AG08395 (cell line): ENCODE results near the gene KDM5A.

Experiments used
- DNase-seq: peaks from one replicate; pipeline ENCODE4 v3.0.0; 2012; ENCODE audit warnings: mixed read lengths, low spot score

KDM5A gene

DNA sequence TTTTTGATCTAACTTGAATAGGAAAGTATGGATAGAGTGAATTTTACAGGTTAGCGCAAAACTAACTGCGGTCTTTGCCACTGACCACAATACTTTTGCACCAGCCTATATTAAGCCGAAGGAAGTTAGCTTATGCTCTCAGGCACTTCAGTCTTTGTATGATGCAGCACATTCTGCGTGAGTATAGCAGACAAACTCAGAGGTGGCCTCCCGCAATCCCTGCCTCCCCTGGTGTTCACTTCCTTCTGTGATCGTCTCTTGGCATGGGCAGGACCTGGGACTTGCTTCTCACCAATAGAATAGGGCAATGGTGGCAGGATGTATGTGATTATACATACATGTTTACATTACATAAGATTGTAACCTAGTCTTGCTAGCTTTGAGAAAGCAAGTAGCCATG is 116.2 kb downstream of the KDM5A start:
- no peak for DNase-seq

DNA sequence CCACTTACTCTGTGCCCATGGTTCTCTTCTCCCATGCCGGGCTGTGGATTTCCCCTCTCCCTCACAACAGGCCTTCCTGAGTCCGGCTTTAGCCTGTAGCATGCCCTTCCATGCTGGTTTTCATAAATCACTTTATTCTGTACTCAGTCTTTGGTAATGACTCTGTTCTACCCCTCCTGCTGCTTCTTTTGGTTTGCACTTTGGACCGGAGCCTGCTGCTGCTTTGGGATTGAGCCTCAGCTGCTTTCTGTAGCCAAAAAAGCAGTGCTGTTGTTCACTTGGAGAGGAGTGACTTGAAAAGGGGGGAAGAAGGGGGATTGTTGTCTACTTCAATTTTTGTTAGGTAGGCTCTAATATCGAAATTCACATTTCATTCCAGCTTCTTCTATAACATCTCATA is 118.0 kb downstream of the KDM5A start:
- DNase-seq = no peak

- no peak for DNase-seq
These were observed 119.9 kb downstream of the KDM5A start for GRCh38 chr12:269191-269590.

GRCh38 chr12:268483-268840 is 120.7 kb downstream of the KDM5A start:
- DNase-seq = no peak

DNA sequence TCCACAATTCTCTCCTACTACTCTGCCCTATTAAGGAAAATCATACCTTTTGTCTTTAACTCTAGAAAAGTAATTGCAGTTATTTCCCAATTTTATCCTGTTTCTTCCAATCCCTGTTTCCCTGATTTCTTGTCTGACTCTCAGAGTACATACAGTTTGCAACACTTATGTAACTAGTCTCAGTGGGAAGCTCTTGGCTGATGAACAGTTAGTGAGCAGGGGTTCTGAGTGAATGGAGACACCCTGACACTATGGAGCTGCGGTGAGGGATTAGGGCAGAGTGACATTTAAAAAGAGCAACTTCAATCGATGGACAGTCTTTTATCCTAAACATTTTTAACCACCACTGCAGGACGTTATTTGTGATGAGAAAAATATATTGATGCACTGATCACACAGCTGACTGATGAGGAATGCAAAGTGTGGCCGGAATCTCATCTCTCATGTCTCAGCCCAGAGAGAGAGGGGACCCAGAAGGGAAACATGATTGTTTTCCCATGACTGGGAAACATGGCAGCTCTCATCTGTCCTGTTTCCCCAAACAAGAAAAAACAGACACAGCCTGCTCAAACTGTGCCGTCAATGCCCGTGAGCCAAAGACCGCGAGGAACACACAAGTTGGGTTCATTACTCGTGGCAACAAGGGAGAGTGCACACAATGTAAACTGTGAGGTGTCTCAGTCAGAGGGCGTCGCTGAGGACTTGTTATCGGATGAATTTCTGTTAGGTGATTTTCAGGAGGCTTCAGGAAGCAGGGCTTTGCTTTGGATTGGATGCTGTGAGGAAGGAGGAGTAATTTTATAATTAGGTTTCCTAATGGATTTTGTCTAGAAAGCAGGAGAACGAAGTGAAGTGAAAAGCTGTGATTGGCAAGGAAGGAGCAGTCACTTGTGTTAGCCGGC is 121.3 kb downstream of the KDM5A start:
- no peak for DNase-seq

DNA sequence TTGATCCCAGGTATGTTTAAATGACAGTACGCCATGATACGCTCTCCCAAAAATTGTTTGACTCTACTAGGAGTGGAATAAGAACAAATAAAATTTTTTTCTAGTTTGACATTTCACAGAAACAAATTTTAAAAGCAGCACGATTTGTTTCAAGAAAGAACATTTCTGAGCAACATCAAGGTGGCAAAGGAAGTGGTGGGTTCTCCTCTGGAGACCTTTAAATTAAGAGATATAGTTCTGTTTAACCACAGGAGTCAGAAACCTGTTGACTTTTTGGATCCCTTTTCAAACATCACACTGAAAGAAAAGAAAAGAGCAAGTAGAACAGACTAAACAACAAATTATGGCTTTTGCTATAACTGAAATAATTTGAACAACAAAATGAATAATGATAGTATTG is 124.0 kb downstream of the KDM5A start:
- DNase-seq = no peak

GRCh38 chr12:264269-264668 is 124.9 kb downstream of the KDM5A start:
- no peak for DNase-seq

DNA sequence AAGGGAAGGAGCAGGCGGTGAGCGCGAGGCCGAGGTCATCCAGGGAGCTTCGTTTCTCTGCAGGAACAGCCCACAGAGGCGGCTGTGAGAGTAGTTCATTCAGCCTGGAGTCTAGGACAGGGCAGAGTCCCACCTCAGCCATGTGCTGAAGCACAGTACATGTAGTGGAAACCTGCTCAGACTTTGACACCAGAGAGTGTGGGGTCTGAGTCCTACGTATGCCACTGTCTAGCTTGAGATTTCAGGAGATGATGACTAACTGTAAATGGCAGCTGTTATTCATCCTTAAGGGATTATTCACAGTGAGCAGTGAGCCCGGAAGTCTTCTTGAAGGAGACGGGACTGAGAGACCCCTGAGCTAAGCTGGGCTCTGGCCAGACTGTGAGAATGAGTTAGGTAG is 125.5 kb downstream of the KDM5A start:
- no peak for DNase-seq

GRCh38 chr12:262817-263216 is 126.3 kb downstream of the KDM5A start, which contains the start of gene SLC6A13:
Gene SLC6A13 (minus strand): TSS chr12:262836. CDS start chr12:260052, 2,784 bp downstream.
- DNase-seq = no peak

- no peak for DNase-seq
These were observed 127.0 kb downstream of the KDM5A start for GRCh38 chr12:262113-262512.

DNA sequence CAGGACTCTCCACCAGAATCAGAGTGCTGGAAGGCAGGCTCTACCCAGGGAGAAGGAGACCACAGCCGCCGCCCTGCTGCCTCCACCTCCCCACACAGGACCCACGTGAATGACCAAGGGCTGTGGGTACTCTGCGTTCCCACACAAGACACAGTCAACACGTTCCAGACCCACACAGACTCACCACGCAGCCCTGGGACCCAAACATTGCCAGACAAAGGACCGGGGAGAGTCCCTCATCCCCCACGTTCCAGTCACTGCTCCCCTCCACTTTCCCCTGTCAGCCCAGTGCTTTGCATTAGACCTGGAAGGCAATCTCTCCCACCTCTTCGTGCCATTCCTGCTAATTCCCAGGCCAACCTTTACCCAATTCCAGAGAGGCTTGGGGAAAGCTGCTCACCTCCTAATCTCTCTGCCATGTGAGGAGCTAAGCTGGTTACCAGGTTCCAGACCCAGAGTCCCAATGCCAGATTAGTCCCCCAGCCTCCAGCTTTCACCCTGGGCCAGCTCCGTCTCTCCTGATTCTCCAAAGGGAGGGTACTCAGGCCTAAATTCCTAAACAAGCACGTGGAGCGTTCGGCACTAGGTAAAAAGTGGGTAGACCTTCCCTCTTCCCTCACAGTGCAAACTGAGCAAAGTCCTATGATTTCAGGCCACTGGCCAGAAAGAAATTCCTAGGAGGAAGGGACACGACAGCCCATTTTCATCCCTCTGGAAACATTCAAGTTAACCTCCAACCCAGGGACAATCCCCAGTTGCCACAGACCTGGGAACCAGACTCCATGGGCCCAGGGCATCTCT is 131.4 kb downstream of the KDM5A start:
- DNase-seq = no peak

DNA sequence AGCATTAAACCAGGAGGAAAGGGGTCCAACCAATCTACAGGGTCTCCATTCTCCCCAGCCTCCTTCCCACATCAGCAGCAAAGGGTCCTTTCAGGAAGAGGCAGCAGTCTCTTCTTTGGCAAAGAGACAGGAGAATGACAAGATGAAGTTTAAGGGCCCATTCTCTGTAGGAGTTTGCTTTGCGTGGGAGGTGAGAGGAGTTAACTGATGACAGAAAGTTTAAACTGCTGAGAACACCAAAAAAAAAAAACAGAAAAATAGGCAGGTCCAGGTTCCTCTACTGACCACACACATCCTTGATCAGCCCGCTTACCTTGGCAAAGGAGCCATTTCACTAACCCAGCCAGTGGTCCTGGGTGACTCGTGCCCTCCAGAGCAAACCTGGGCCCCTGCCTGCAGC is 132.2 kb downstream of the KDM5A start:
- DNase-seq = no peak

DNA sequence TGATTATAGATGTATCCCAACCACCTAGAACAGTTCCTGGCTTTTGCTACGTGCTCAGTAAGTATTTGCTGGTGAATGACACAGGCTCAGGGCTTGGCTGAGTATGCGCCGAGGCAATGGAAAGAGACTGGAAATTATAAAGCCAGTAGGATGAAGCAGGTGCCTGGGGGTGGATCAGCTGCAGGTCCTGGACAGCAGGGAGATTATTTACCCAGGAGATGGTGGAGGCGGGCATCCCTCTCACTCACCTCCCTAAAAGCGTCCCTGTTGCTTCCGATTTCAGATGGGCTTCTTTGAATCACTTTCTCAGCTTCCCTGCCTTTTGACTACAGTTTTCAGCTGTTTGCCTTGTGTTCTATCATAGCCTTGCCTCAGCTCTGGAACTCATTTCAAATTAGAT is 132.9 kb downstream of the KDM5A start:
- no peak for DNase-seq

- no peak for DNase-seq
These were observed 134.2 kb downstream of the KDM5A start for GRCh38 chr12:254912-255311.

GRCh38 chr12:254039-254438 is 135.1 kb downstream of the KDM5A start:
- no peak for DNase-seq

- no peak for DNase-seq
These were observed 135.8 kb downstream of the KDM5A start for GRCh38 chr12:253116-253831.

DNA sequence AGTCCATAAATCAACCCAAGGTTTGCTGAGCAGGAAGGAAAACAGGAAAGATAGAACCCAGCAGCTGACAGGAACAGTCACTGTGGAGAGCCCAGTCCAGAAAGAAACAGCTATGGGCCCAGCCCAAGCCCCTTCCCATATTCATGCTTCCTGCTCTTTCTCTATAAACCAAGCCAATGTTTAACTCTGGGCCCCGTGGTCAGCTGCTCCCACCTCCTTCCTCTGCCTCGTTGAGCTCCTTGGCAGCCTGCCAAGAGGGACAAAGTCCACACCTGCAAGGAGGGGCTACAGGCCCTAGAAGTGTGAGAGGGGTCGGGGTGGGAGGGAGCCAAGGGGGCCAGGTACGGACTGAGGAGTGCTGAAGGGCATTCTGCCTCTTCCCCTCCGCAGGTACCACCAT is 136.5 kb downstream of the KDM5A start:
- no peak for DNase-seq

DNA sequence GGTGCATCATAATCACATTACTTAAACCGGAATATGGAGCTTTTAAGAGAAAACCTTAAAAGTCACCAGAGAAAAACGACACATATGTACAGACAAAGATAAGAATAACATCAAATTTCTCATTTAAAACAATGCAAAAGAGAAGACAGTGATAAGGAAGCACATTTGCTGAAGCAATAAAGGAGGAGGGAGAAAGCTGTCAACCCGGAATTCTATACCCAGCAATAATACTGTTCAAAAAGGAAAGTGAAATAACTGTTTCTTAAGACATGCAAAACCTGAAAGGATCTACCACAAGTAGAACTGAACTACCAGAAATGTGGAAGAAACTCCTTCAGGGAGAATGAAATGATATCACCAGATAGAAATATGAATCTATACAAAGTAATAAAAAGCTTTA is 141.8 kb downstream of the KDM5A start:
- DNase-seq = no peak

GRCh38 chr12:243381-243780 is 145.7 kb downstream of the KDM5A start:
- DNase-seq = no peak

GRCh38 chr12:242496-242895 is 146.6 kb downstream of the KDM5A start:
- DNase-seq = no peak

GRCh38 chr12:241266-241665 is 147.9 kb downstream of the KDM5A start:
- no peak for DNase-seq

- no peak for DNase-seq
These were observed 148.6 kb downstream of the KDM5A start for GRCh38 chr12:240566-240965.
